Activated naive CD8-positive, alpha-beta T cell treated with anti-CD3 and anti-CD28 coated beads, Interleukin-2, amount 50 U/mL, for 16 hours (primary cell): Measurements from ENCODE around the gene ACSF3.

ENCODE experiments used
- DNase-seq: peaks from one replicate; pipeline ENCODE4 v3.0.0-alpha.2; 2020; ENCODE audit warnings: low read depth, low spot score

The ACSF3 gene

GRCh38 chr16:89130448-89130847 is 36.8 kb downstream of the ACSF3 start:
- DNase-seq = no peak

GRCh38 chr16:89131783-89132182 is 38.1 kb downstream of the ACSF3 start:
- no peak for DNase-seq

GRCh38 chr16:89132194-89133005 is 38.7 kb downstream of the ACSF3 start:
- DNase-seq = no peak

DNA sequence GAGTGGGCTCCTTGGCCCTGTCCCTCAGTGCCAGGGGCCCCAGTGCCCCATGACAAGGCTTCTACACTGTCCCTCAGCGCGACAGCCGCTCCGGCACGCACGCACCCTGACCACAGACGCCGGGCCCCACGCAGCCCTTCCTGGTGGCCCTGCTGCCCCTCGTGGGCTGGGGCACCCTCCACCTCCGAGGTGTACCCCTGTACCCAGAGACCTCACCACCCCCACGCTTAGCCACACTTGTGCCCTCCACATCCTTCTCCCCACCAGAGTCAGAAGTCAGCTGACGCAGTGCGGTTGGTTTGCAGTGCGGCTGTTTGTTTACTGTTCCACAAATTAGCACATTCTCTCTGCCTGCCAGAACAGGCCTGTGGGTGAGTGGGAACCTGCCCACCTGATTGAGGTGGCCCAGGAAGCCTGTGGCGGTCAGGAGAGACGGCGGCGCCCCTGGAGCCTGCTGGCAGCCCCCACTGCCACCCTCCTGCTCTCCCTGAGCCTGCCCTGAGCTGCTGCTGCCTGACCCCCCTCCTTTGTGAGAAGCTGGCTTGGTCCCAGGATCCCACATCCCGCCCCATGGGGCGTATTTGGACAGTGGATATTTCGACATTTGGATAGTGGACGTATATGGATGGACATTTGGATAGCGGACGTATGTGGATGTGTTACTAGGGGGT is 39.9 kb downstream of the ACSF3 start:
- no peak for DNase-seq

DNA sequence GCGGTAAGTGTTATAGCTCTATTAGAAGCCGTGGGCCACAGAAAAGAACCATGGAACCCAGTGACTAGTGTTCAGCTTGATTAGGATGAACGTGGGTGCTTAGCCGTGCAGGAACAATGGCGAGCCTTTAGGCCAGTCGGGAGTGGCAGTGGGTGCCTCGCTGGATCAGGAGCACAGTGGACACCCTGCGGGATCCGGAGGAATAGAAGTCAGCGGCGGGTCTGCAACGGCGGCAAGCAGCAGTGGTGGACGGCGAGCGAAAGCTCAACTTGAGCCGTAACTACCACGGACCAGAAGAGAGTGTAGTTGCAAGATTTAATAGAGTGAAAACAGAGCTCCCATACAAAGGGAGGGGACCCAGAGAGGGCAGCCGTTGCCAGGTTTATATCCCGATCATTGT is 40.6 kb downstream of the ACSF3 start:
- no peak for DNase-seq

GRCh38 chr16:89135166-89135565 is 41.5 kb downstream of the ACSF3 start:
- no peak for DNase-seq

DNA sequence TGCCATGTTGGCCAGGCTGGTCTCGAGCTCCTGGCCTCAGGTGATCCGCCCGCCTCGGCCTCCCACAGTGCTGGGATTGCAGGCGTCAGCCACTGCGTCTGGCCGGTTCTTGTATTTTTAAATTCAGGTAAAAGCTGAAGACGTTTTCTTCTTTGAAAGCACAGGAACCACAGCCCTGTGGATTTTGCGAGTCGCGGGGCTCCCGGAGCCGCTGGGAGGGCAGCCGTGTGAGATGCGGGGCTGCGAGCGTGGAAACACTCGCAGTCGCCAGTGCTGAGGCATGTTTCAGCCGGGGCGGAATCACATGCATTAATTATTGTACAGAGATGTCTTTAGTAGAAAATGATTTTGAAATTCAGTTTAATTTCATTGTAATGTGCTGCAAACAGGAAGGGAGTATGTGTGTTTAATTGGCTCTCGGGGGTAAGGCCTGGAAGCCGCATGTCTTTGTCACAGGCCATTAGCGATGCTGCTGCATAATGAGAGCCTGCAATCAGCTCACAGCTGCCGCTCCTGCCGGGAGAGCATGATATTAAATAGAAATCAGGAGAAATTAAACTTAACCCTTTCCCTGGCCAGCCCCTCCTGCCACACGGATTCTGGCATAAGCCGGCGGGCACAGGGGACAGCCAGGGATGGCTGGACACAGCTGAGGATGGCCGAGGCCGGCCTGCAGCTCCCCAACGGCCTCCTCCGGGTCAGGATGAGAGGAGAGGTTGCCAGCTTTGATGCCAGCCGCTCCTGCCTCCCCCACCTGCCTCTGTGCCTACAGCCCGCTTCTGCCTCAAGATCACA is 42.5 kb downstream of the ACSF3 start:
- DNase-seq = no peak

DNA sequence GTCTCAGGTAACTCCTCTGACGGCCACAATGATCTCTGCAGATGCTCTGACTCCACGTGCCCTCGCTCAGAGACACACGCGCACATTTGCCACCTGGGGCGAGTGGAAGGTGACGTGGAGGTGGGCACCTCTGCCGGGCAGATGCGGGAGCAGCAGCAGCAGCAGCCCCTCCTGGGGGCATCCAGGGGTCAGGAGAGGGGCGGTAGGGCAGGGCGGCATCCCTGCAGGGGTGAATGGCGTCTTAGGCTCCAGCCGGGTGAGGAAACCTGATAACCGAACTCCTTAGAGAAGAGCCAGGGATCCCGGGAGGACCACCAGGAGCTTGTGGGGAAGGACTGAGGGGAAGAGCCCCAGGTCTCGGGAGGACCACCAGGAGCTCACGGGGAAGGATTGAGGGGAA is 43.3 kb downstream of the ACSF3 start:
- no peak for DNase-seq

GRCh38 chr16:89137666-89138512 is 44.2 kb downstream of the ACSF3 start:
- DNase-seq = no peak

GRCh38 chr16:89138513-89138795 is 44.8 kb downstream of the ACSF3 start:
- DNase-seq = no peak

GRCh38 chr16:89138843-89139520 is 45.3 kb downstream of the ACSF3 start:
- DNase-seq = no peak

DNA sequence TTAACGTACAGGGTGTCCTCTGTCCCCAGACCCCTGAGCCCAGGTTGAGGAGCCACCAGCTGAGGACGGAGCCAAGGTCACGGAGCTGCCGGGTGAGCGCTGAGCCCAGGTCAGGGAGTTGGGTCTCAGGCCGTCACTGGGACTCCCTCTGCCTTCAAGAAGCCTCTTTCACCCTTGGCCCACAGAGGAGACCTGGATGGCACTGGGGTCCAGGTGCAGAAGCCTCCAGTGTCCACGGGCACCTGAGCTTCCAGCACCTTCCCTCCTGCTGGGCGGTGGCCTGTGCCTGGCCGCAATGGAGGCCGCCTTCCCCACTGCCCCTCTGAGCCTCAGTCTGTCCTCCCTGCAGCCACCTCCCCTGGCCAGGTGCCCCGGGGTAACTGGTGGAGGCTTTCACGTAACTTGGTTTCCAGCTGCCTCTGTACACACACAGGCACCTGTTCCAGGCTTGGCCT is 46.3 kb downstream of the ACSF3 start:
- DNase-seq = no peak

- no peak for DNase-seq
Measured at GRCh38 chr16:89140401-89140800, 46.7 kb downstream of the ACSF3 start.

GRCh38 chr16:89140981-89141883 is 47.6 kb downstream of the ACSF3 start:
- no peak for DNase-seq

- no peak for DNase-seq
Measured at GRCh38 chr16:89141884-89142267, 48.2 kb downstream of the ACSF3 start.

DNA sequence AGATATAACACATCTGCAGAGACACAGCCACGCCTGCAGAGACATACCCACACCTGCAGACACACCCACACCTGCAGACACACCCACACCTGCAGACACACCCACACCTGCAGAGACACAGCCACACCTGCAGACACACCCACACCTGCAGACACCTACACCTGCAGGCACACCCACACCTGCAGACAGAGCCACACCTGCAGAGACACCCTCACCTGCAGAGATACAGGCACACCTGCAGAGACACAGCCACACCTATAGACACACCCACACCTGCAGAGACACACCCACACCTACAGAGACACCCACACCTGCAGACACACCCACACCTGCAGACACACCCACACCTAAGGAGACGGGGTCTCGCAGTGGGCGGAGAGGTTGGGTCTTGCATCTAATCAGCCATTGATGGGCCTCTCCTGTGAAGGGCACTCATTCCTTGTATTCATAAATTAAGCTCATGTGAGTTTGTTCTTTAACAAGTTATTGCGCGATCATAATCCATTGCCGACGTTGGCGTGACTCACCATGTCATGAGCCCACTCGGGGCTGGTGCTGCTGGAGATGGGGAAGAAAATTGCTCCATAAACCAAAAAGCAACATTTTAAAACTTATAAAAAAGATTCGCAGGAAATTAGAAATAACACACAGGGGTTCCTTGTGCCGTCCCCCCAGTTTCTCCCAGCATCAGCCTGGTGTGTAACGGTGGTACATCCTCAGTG is 49.0 kb downstream of the ACSF3 start:
- DNase-seq = no peak

DNA sequence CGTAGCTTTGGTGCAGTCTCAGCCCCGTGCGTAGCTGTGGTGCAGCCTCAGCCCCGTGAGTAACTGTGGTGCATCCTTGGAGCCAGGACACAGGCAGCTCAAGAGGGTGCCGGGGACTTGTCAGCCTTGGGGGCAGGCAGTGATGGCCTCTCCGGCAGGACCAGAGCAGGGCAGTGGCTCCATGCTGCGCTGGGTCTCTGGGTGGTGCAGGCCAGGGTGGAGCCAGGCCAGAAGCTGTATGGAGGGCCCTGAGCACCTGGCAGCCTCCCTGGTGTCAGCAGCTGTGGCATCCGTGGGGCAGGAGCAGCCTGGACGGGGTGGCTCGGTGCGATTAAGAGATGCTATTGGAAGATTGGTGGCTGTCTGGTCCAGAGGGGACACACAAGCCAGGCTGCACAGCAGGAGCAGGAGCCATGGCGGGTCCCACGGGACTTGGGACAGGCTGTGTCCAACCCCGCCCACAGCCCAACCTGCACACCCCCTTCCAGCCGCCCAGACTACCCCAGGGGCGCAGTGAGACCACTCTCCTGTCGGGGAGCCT is 49.6 kb downstream of the ACSF3 start:
- DNase-seq = no peak

DNA sequence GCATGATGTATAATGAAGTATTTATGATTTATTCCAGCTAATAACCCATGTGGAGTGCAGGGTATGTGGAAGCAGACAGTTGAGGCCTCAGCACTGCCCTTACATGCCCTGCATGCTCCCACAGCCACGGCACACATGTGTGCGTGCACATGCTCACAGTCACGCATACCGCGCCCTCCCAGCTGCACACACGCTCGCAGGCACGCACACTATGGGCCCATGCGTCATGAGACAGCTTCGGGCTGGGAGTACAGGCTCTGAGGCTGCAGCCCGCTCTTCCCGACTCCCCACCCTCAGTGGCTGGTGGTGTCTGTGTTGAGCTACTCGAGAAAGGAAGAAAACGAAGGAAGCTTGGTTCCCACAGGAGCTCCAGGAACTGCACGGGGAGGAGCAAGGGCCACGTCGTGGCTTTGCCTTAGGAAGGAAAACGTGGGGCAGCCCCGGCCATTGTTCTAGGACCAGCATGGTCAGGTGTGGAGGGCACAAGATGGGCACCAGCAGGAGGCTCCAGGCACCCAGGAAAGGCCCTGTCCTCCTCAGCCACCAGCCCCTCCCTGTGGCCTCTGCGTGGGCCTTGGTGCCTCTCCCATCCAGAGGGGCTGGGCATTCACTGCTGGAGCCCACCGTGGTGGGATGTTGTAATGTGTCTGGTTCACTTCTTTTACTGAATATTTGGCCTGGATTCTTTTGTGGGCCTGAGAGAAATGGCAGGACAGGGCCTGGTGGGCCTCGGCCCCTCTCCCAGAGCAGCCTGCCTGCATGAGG is 50.4 kb downstream of the ACSF3 start:
- no peak for DNase-seq
